ENCODE results near the gene ZEB2. TPM values are rescaled to one million over a fixed set of nuclear protein-coding genes. Genes with fewer than 3 reads are reported as not detected.

ZEB2 gene
- total RNA-seq, 1 donor from 2014 or later = 95.4 TPM

DNA sequence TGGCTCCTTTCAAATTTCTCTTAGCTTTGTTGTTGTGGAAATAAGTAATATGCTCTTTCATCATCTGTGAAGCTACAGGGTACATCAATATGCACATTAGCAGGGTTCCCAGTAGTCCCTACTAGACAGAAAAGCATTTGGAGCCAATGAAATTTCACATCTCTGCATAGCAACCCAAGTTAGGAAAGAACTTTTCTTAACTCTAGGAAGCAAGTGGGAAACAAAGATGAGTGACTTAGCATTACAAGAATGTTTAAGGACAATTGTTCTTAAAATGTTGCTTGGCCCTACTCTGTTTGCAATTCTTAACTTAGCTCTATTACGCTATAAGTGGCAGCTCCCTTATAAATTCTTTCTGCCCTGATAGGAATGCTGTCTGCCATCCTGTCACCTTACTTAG is 39.6 kb downstream of the ZEB2 start:
- TF ChIP-seq, protein P1, sequence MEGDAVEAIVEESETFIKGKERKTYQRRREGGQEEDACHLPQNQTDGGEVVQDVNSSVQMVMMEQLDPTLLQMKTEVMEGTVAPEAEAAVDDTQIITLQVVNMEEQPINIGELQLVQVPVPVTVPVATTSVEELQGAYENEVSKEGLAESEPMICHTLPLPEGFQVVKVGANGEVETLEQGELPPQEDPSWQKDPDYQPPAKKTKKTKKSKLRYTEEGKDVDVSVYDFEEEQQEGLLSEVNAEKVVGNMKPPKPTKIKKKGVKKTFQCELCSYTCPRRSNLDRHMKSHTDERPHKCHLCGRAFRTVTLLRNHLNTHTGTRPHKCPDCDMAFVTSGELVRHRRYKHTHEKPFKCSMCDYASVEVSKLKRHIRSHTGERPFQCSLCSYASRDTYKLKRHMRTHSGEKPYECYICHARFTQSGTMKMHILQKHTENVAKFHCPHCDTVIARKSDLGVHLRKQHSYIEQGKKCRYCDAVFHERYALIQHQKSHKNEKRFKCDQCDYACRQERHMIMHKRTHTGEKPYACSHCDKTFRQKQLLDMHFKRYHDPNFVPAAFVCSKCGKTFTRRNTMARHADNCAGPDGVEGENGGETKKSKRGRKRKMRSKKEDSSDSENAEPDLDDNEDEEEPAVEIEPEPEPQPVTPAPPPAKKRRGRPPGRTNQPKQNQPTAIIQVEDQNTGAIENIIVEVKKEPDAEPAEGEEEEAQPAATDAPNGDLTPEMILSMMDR (IDR thresholded peaks at IDR 0.05) = no peak
- DNase-seq (ENCODE audit: low spot score) = no peak
- Mint-ChIP-seq H3K27ac (ENCODE audit: unreplicated experiment) (no peak overlapping the region), H3K4me3 (ENCODE audit: unreplicated experiment) (no peak overlapping the region), H3K27me3 (ENCODE audit: low read depth) (no peaks in the 10 kb centered on the region), H3K9me3 (ENCODE audit: low read depth) (no peaks in the 10 kb centered on the region), H3K4me1 (ENCODE audit: low read depth) (peaks cover 61% of the 10 kb centered on the region), H3K36me3 (ENCODE audit: low read depth) (peaks cover 9% of the 10 kb centered on the region)

DNA sequence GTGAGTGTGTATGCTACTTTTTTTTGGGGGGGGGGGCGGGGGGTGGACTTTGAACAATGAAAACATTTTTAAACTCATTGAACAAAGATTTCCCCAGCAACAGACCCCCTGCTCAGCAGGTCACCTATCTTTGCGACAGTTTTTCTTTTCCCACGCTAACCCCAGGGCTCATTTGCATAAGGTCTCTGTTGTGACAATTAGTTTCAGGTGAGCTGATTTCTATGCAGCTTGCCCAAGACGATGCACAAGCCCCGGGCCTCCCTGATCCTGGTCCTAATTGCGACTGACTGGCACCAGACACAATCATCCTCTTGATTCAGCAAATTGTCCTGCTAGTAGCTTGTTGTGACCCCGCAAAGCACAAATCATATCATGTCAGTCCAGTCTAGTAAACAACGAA is 40.3 kb downstream of the ZEB2 start:
- TF ChIP-seq, protein P1 (IDR thresholded peaks at IDR 0.05) = no peak
- H3K27me3 Mint-ChIP-seq (ENCODE audit: low read depth) = no peaks in the 10 kb centered on the region
- no peaks in the 10 kb centered on the region for H3K9me3 Mint-ChIP-seq (ENCODE audit: low read depth)
- no peak overlapping the region for H3K4me3 Mint-ChIP-seq (ENCODE audit: unreplicated experiment)
- no peak overlapping the region for H3K27ac Mint-ChIP-seq (ENCODE audit: unreplicated experiment)
- H3K4me1 Mint-ChIP-seq (ENCODE audit: low read depth) = peaks cover 61% of the 10 kb centered on the region
- no peak for DNase-seq (ENCODE audit: low spot score)
- H3K36me3 Mint-ChIP-seq (ENCODE audit: low read depth) = peaks cover 9% of the 10 kb centered on the region

DNA sequence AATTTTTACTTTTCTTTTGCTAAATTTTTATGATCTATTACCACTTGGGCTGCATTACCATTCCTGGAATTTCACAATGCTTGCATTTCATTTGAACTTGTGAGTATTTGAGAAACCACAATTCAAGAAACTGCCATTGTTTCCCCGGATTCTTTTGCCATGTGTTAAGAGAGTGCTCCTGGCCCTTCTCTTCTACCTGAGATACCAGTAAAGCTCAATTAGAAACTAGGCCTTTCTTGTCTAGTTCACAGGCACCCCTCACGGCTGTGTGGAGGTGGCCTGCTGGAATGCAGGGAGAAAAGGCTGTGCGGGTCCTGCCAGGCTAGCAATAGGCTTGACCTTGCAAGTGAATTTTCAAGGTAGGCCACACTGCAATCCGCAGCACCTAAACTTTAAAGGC is 40.8 kb downstream of the ZEB2 start:
- no peak overlapping the region for H3K4me3 Mint-ChIP-seq (ENCODE audit: unreplicated experiment)
- TF ChIP-seq, protein P1 (IDR thresholded peaks at IDR 0.05) = no peak
- peak overlapping the region; percentile 46 for H3K27ac Mint-ChIP-seq (ENCODE audit: unreplicated experiment)
- H3K27me3 Mint-ChIP-seq (ENCODE audit: low read depth) = no peaks in the 10 kb centered on the region
- no peak for DNase-seq (ENCODE audit: low spot score)
- H3K36me3 Mint-ChIP-seq (ENCODE audit: low read depth) = peaks cover 6% of the 10 kb centered on the region
- H3K4me1 Mint-ChIP-seq (ENCODE audit: low read depth) = peaks cover 58% of the 10 kb centered on the region
- H3K9me3 Mint-ChIP-seq (ENCODE audit: low read depth) = no peaks in the 10 kb centered on the region

DNA sequence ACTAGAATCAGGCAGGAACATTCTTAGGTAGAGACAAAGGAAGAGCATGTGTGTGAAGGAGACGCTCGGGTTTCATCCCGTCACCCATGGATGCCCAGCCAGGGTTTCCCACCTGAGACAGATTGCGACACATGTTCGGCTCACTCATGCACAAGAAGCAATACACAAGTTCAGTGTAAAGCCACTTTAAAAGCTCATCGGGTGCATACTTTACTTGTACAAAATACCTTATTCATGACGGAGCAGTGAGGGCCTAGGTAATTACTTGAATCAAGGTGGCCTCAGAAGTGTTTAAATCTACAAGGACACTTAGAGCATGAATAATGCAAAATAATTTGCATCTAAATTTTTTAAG is 42.0 kb downstream of the ZEB2 start:
- Mint-ChIP-seq H3K27me3 (ENCODE audit: low read depth) (no peaks in the 10 kb centered on the region), H3K4me3 (ENCODE audit: unreplicated experiment) (no peak overlapping the region), H3K9me3 (ENCODE audit: low read depth) (no peaks in the 10 kb centered on the region), H3K36me3 (ENCODE audit: low read depth) (peaks cover 5% of the 10 kb centered on the region), H3K27ac (ENCODE audit: unreplicated experiment) (peak overlapping the region; percentile 69), H3K4me1 (ENCODE audit: low read depth) (peaks cover 58% of the 10 kb centered on the region)
- no peak for DNase-seq (ENCODE audit: low spot score)
- TF ChIP-seq, protein P1 (IDR thresholded peaks at IDR 0.05) = no peak

DNA sequence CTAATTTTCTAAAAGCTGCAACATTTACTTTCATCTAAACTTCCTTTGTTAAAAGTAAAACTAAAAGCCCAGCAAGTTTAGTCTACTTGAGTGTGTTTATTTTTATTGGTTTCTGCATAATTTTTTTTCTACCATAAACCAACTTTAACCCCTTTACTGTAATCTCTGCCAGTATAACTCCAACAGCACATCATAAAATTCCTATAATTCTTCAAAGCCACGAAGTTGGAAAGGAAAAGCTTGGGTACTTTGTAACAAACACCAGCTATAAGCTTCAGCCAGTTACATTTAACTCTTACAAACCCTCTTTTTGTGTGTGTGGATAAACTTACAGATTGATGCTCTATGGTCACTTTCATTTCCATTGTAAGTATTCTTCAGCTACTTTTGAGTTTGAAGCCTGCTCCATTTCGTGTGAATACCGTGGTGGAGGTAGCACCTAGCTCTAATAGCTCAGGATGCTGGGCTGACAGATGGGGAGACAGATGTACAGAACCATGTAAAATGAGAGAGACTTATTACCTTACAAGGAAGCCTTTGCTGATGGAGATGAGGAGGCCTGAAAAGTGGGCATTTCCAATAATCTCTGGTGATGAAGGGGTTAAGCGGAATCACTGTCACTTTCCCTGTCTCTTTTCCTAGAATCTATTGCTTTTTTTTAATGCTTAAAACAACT is 42.5 kb downstream of the ZEB2 start:
- H3K27ac Mint-ChIP-seq (ENCODE audit: unreplicated experiment) = peak overlapping the region; percentile 69
- no peaks in the 10 kb centered on the region for H3K9me3 Mint-ChIP-seq (ENCODE audit: low read depth)
- TF ChIP-seq, protein P1 (IDR thresholded peaks at IDR 0.05) = no peak
- peaks cover 5% of the 10 kb centered on the region for H3K36me3 Mint-ChIP-seq (ENCODE audit: low read depth)
- H3K4me1 Mint-ChIP-seq (ENCODE audit: low read depth) = peaks cover 58% of the 10 kb centered on the region
- no peak overlapping the region for H3K4me3 Mint-ChIP-seq (ENCODE audit: unreplicated experiment)
- DNase-seq (ENCODE audit: low spot score) = no peak
- no peaks in the 10 kb centered on the region for H3K27me3 Mint-ChIP-seq (ENCODE audit: low read depth)
